Esophagus muscularis mucosa (tissue), 4 donors: Measurements from ENCODE around the gene ZNF831. TPM values are rescaled to one million over a fixed set of nuclear protein-coding genes. Genes with fewer than 3 reads are reported as not detected.

Source experiments
- DNase-seq: peaks from one replicate; pipeline ENCODE4 v3.0.0-alpha.2; 2017; ENCODE audit errors: extremely low spot score
- H3K27ac ChIP-seq, 4 donors: fragments of 200-600 bp; sonication (generic); replicated peaks in 1 of 4; 1 replicate in 3 of 4; 2 replicates in 1 of 4; pipeline ENCODE4 v1.5.1; 2016 to 2019; ENCODE audit warnings: mild to moderate bottlenecking in 1 of 4
- H3K27me3 ChIP-seq, 4 donors: fragments of 200-600 bp; sonication (generic); one replicate each; pipeline versions ENCODE4 v1.5.1 to v1.6.0; 2016 to 2019
- H3K36me3 ChIP-seq, 4 donors: fragments of 200-600 bp; sonication (generic); one replicate each; pipeline ENCODE4 v1.5.1; 2016 to 2019
- H3K4me1 ChIP-seq, 4 donors: fragments of 200-600 bp; sonication (generic); one replicate each; pipeline ENCODE4 v1.5.1; 2016 to 2019
- H3K4me3 ChIP-seq, 4 donors: fragments of 200-600 bp; sonication (generic); 1 replicate in 2 of 4; 2 replicates in 2 of 4; pipeline ENCODE4 v1.5.1; 2016 to 2019; ENCODE audit warnings: mild to moderate bottlenecking in 4 of 4, moderate library complexity in 1 of 4
- H3K9me3 ChIP-seq, 4 donors: fragments of 200-600 bp; sonication (generic); 1 replicate in 3 of 4; 2 replicates in 1 of 4; pipeline ENCODE4 v1.5.1; 2016 to 2019
- CTCF ChIP-seq, 3 experiments: fragments of 200-600 bp in 2 of 3; fragments of 450-650 bp in 1 of 3; sonication (generic) in 2 of 3; IDR thresholded peaks; one replicate each; pipeline ENCODE4 v1.5.1; 2017 to 2019; ENCODE audit warnings: antibody characterized with exemption in 3 of 3, mild to moderate bottlenecking in 2 of 3, moderate library complexity in 1 of 3
- EP300 ChIP-seq: sonication (generic); formaldehyde crosslinking; IDR thresholded peaks from one replicate; pipeline ENCODE4 v1.6.1; 2017; ENCODE audit warnings: antibody characterized with exemption
- POLR2A ChIP-seq: fragments of 450-650 bp; IDR thresholded peaks from one replicate; pipeline ENCODE4 v1.6.1; 2017; ENCODE audit warnings: antibody characterized with exemption, moderate library complexity, mild to moderate bottlenecking, low read depth
- POLR2AphosphoS5 ChIP-seq, 2 donors: sonication (generic); formaldehyde crosslinking; IDR thresholded peaks; one replicate each; pipeline ENCODE4 v1.6.1; 2017; ENCODE audit warnings: antibody characterized with exemption in 2 of 2
- WGBS: methylation state at CpG from one replicate; pipeline ENCODE4 v1.1.5; 2018; 5-methylcytosine and 5-hydroxymethylcytosine counted together
- intact Hi-C: fragments of 100-400 bp; cut with DNase I; formaldehyde crosslinking; loops from one replicate; pipeline ENCODE4 v1.15.1; 2023
- total RNA-seq, 4 donors: library from RNA; depleted of rRNA; stranded (reverse); fragments of >200 nt; gene quantifications; one replicate each; pipeline versions ENCODE4 v1.1.0 to v1.2.1, GENCODE V29; 2016

The ZNF831 gene
- total RNA-seq, 4 donors from 2014 or later: 0.34 to 1.3 (median 0.56) TPM

GRCh38 chr20:59268870-59269269 is 105.2 kb downstream of the ZNF831 start:
- intact Hi-C loops: no loop called here
- 62% methylated on average over 3 of the region's 3 CpGs for WGBS

GRCh38 chr20:59269411-59270025 is 105.9 kb downstream of the ZNF831 start:
- TF ChIP-seq EP300 (no peak), POLR2AphosphoS5 (IDR thresholded peaks at IDR 0.05) (no peak), CTCF (IDR thresholded peaks at IDR 0.05) (no peak), POLR2A (no peak)

More at GRCh38 chr20:59268870-59269269, 105.2 kb downstream of the ZNF831 start:
- no peak for DNase-seq
- Histone ChIP-seq H3K4me1 (no peaks in the 10 kb centered on the region), H3K36me3 (no peaks in the 10 kb centered on the region), H3K4me3 (no peak overlapping the region), H3K27me3 (peaks cover 0 to 49% (median 1%) of the 10 kb centered on the region in 4 donors), H3K9me3 (no peaks in the 10 kb centered on the region), H3K27ac (no peak overlapping the region)
- TF ChIP-seq POLR2AphosphoS5 (IDR thresholded peaks at IDR 0.05) (no peak), EP300 (no peak), POLR2A (no peak), CTCF (IDR thresholded peaks at IDR 0.05) (no peak)

GRCh38 chr20:59270380-59270779 is 106.8 kb downstream of the ZNF831 start:
- 78% methylated on average over 3 of the region's 3 CpGs for WGBS
- H3K4me3 ChIP-seq: no peak overlapping the region
- no peak overlapping the region for H3K27ac ChIP-seq
- TF ChIP-seq EP300 (no peak), CTCF (IDR thresholded peaks at IDR 0.05) (no peak)
- no peaks in the 10 kb centered on the region for H3K9me3 ChIP-seq
- no peak for DNase-seq
- H3K27me3 ChIP-seq: peaks cover 0 to 57% (median 1%) of the 10 kb centered on the region in 4 donors
- no peaks in the 10 kb centered on the region for H3K36me3 ChIP-seq
- intact Hi-C loops: no loop called here
- no peaks in the 10 kb centered on the region for H3K4me1 ChIP-seq

More at GRCh38 chr20:59269411-59270025, 105.9 kb downstream of the ZNF831 start:
- Histone ChIP-seq H3K4me1 (no peaks in the 10 kb centered on the region), H3K36me3 (no peaks in the 10 kb centered on the region), H3K27me3 (peaks cover 0 to 52% (median 1%) of the 10 kb centered on the region in 4 donors), H3K27ac (no peak overlapping the region), H3K9me3 (no peaks in the 10 kb centered on the region), H3K4me3 (no peak overlapping the region)
- DNase-seq: no peak
- 64% methylated on average over 4 of the region's 4 CpGs for WGBS
- intact Hi-C loops: no loop called here

DNA sequence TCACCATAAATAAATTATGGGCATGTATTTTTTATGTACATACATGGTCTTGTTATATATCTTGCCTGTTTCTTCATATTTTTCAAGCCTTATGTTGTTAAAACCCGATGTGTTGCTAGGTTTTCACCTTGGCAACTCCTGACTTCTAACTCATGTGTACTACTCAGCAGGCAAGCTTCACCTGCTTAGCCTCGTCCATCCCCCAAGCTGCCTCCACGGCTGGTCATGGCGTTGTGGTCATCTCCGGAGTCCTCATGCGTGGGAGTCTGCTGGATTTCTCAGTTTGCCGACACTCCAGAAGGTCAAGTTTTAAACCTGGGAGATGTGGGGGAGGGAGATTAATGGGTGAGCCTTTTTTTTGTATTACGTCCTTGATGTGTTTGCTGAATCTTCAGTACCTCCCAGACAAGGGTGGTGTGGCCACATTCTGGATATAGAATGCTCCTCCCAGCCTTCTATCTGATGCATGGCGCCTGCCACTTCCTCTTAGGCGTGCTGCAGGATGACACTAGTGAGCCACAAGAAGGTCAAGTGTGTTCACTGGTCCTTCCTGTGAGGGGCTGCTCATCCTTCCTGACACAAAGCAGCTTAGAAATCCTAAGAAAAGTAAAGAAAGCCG is 110.2 kb downstream of the ZNF831 start:
- intact Hi-C loops: no loop called here
- H3K27ac ChIP-seq: no peak overlapping the region
- DNase-seq: no peak
- 75% methylated on average over 11 of the region's 11 CpGs for WGBS
- H3K4me3 ChIP-seq: no peak overlapping the region
- TF ChIP-seq POLR2A: no peak
- TF ChIP-seq CTCF (IDR thresholded peaks at IDR 0.05): no peak
- TF ChIP-seq EP300: no peak
- TF ChIP-seq POLR2AphosphoS5 (IDR thresholded peaks at IDR 0.05): no peak
- H3K27me3 ChIP-seq: peaks cover 0 to 57% (median 0%) of the 10 kb centered on the region in 4 donors
- H3K4me1 ChIP-seq: no peaks in the 10 kb centered on the region
- no peaks in the 10 kb centered on the region for H3K36me3 ChIP-seq
- H3K9me3 ChIP-seq: no peaks in the 10 kb centered on the region
